ENCODE data around the gene TIPRL.
A peak's percentile ranks its signal among the peaks of the same experiment; 100 is the strongest.

The TIPRL gene

GRCh38 chr1:168159979-168160378 lies 18.8 kb upstream of the TIPRL start:
- WGBS, 2 experiments (ENCODE audit: insufficient coverage in 2 of 2) = no CpG with 5 or more reads among the region's 1 CpG
- no peak overlapping the region for H3K27ac ChIP-seq (ENCODE audit: low read depth, low read length, severe bottlenecking)
- H3K4me1 ChIP-seq (ENCODE audit: control insufficient read depth, insufficient read depth, low read length, poor library complexity, severe bottlenecking) = no peaks in the 10 kb centered on the region
- H3K36me3 ChIP-seq (ENCODE audit: control insufficient read depth, insufficient read depth, low read length) = no peaks in the 10 kb centered on the region
- H3K4me3 ChIP-seq (ENCODE audit: extremely low read depth, insufficient read depth, low read length, poor library complexity, severe bottlenecking) = no peak overlapping the region
- peaks cover 8% of the 10 kb centered on the region for H3K9me3 ChIP-seq (ENCODE audit: control insufficient read depth, low read length)

GRCh38 chr1:168161459-168161858 lies 17.3 kb upstream of the TIPRL start:
- Histone ChIP-seq H3K4me3 (ENCODE audit: extremely low read depth, insufficient read depth, low read length, poor library complexity, severe bottlenecking) (no peak overlapping the region), H3K9me3 (ENCODE audit: control insufficient read depth, low read length) (peaks cover 8% of the 10 kb centered on the region), H3K4me1 (ENCODE audit: control insufficient read depth, insufficient read depth, low read length, poor library complexity, severe bottlenecking) (no peaks in the 10 kb centered on the region), H3K27ac (ENCODE audit: low read depth, low read length, severe bottlenecking) (no peak overlapping the region), H3K36me3 (ENCODE audit: control insufficient read depth, insufficient read depth, low read length) (no peaks in the 10 kb centered on the region)
- WGBS, 2 experiments (ENCODE audit: insufficient coverage in 2 of 2) = 76 to 96% methylated on average over 1 to 2 of the region's 2 CpGs

- Histone ChIP-seq H3K27ac (ENCODE audit: low read depth, low read length, severe bottlenecking) (no peak overlapping the region), H3K9me3 (ENCODE audit: control insufficient read depth, low read length) (peaks cover 6% of the 10 kb centered on the region), H3K4me3 (ENCODE audit: extremely low read depth, insufficient read depth, low read length, poor library complexity, severe bottlenecking) (no peak overlapping the region), H3K4me1 (ENCODE audit: control insufficient read depth, insufficient read depth, low read length, poor library complexity, severe bottlenecking) (no peaks in the 10 kb centered on the region), H3K36me3 (ENCODE audit: control insufficient read depth, insufficient read depth, low read length) (no peaks in the 10 kb centered on the region)
- WGBS, 2 experiments (ENCODE audit: insufficient coverage in 2 of 2) = 88 to 90% methylated on average over 2 of the region's 3 CpGs
Observed at GRCh38 chr1:168163670-168164069, 15.1 kb upstream of the TIPRL start.

- H3K9me3 ChIP-seq (ENCODE audit: control insufficient read depth, low read length) = peaks cover 6% of the 10 kb centered on the region
- H3K4me3 ChIP-seq (ENCODE audit: extremely low read depth, insufficient read depth, low read length, poor library complexity, severe bottlenecking) = no peak overlapping the region
- H3K4me1 ChIP-seq (ENCODE audit: control insufficient read depth, insufficient read depth, low read length, poor library complexity, severe bottlenecking) = no peaks in the 10 kb centered on the region
- H3K36me3 ChIP-seq (ENCODE audit: control insufficient read depth, insufficient read depth, low read length) = no peaks in the 10 kb centered on the region
- H3K27ac ChIP-seq (ENCODE audit: low read depth, low read length, severe bottlenecking) = no peak overlapping the region
- 88 to 91% methylated on average over 3 of the region's 3 CpGs for WGBS, 2 experiments (ENCODE audit: insufficient coverage in 2 of 2)
Observed at GRCh38 chr1:168164771-168165170, 14.0 kb upstream of the TIPRL start.

- no peak overlapping the region for H3K4me3 ChIP-seq (ENCODE audit: extremely low read depth, insufficient read depth, low read length, poor library complexity, severe bottlenecking)
- no peaks in the 10 kb centered on the region for H3K36me3 ChIP-seq (ENCODE audit: control insufficient read depth, insufficient read depth, low read length)
- no peaks in the 10 kb centered on the region for H3K4me1 ChIP-seq (ENCODE audit: control insufficient read depth, insufficient read depth, low read length, poor library complexity, severe bottlenecking)
- WGBS, 2 experiments (ENCODE audit: insufficient coverage in 2 of 2) = 70 to 83% methylated on average over 1 to 2 of the region's 2 CpGs
- no peaks in the 10 kb centered on the region for H3K9me3 ChIP-seq (ENCODE audit: control insufficient read depth, low read length)
- peak overlapping the region; percentile 8 for H3K27ac ChIP-seq (ENCODE audit: low read depth, low read length, severe bottlenecking)
Observed at GRCh38 chr1:168167806-168168205, 11.0 kb upstream of the TIPRL start.

- no peaks in the 10 kb centered on the region for H3K4me1 ChIP-seq (ENCODE audit: control insufficient read depth, insufficient read depth, low read length, poor library complexity, severe bottlenecking)
- H3K27ac ChIP-seq (ENCODE audit: low read depth, low read length, severe bottlenecking) = no peak overlapping the region
- 83 to 100% methylated on average over 3 to 4 of the region's 7 CpGs for WGBS, 2 experiments (ENCODE audit: insufficient coverage in 2 of 2)
- no peaks in the 10 kb centered on the region for H3K9me3 ChIP-seq (ENCODE audit: control insufficient read depth, low read length)
- H3K36me3 ChIP-seq (ENCODE audit: control insufficient read depth, insufficient read depth, low read length) = no peaks in the 10 kb centered on the region
- no peak overlapping the region for H3K4me3 ChIP-seq (ENCODE audit: extremely low read depth, insufficient read depth, low read length, poor library complexity, severe bottlenecking)
Observed at GRCh38 chr1:168170564-168171508, 7.9 kb upstream of the TIPRL start.

GRCh38 chr1:168172250-168172915 lies 6.4 kb upstream of the TIPRL start:
- Histone ChIP-seq H3K4me1 (ENCODE audit: control insufficient read depth, insufficient read depth, low read length, poor library complexity, severe bottlenecking) (no peaks in the 10 kb centered on the region), H3K27ac (ENCODE audit: low read depth, low read length, severe bottlenecking) (no peak overlapping the region), H3K36me3 (ENCODE audit: control insufficient read depth, insufficient read depth, low read length) (no peaks in the 10 kb centered on the region), H3K9me3 (ENCODE audit: control insufficient read depth, low read length) (no peaks in the 10 kb centered on the region), H3K4me3 (ENCODE audit: extremely low read depth, insufficient read depth, low read length, poor library complexity, severe bottlenecking) (no peak overlapping the region)
- 91 to 100% methylated on average over 1 to 3 of the region's 3 CpGs for WGBS, 2 experiments (ENCODE audit: insufficient coverage in 2 of 2)

- WGBS, 2 experiments (ENCODE audit: insufficient coverage in 2 of 2) = 62 to 67% methylated on average over 3 of the region's 5 CpGs
- H3K4me1 ChIP-seq (ENCODE audit: control insufficient read depth, insufficient read depth, low read length, poor library complexity, severe bottlenecking) = no peaks in the 10 kb centered on the region
- H3K9me3 ChIP-seq (ENCODE audit: control insufficient read depth, low read length) = no peaks in the 10 kb centered on the region
- H3K4me3 ChIP-seq (ENCODE audit: extremely low read depth, insufficient read depth, low read length, poor library complexity, severe bottlenecking) = peak overlapping the region; percentile 81
- peak overlapping the region; percentile 95 for H3K27ac ChIP-seq (ENCODE audit: low read depth, low read length, severe bottlenecking)
- no peaks in the 10 kb centered on the region for H3K36me3 ChIP-seq (ENCODE audit: control insufficient read depth, insufficient read depth, low read length)
Observed at GRCh38 chr1:168178227-168178637, 530 bp upstream of the TIPRL start.

GRCh38 chr1:168179438-168180147 lies 831 bp downstream of the TIPRL start:
- Histone ChIP-seq H3K36me3 (ENCODE audit: control insufficient read depth, insufficient read depth, low read length) (no peaks in the 10 kb centered on the region), H3K4me3 (ENCODE audit: extremely low read depth, insufficient read depth, low read length, poor library complexity, severe bottlenecking) (peak overlapping the region; percentile 81), H3K4me1 (ENCODE audit: control insufficient read depth, insufficient read depth, low read length, poor library complexity, severe bottlenecking) (no peaks in the 10 kb centered on the region), H3K9me3 (ENCODE audit: control insufficient read depth, low read length) (no peaks in the 10 kb centered on the region), H3K27ac (ENCODE audit: low read depth, low read length, severe bottlenecking) (peak overlapping the region; percentile 95)
- WGBS, 2 experiments (ENCODE audit: insufficient coverage in 2 of 2) = 11 to 14% methylated on average over 18 to 19 of the region's 20 CpGs

- peak overlapping the region; percentile 81 for H3K4me3 ChIP-seq (ENCODE audit: extremely low read depth, insufficient read depth, low read length, poor library complexity, severe bottlenecking)
- H3K36me3 ChIP-seq (ENCODE audit: control insufficient read depth, insufficient read depth, low read length) = peaks cover under 1% of the 10 kb centered on the region
- H3K27ac ChIP-seq (ENCODE audit: low read depth, low read length, severe bottlenecking) = no peak overlapping the region
- 63 to 78% methylated on average over 2 of the region's 2 CpGs for WGBS, 2 experiments (ENCODE audit: insufficient coverage in 2 of 2)
- H3K9me3 ChIP-seq (ENCODE audit: control insufficient read depth, low read length) = no peaks in the 10 kb centered on the region
- no peaks in the 10 kb centered on the region for H3K4me1 ChIP-seq (ENCODE audit: control insufficient read depth, insufficient read depth, low read length, poor library complexity, severe bottlenecking)
Observed at GRCh38 chr1:168180148-168180524, 1.4 kb downstream of the TIPRL start.
